Forelimb muscle (tissue), 1 donor: Measurements from ENCODE around the gene KRT82. TPM values are rescaled to one million over a fixed set of nuclear protein-coding genes. Genes with fewer than 3 reads are reported as not detected.

Experiments
- DNase-seq: peaks from one replicate; pipeline ENCODE4 v3.0.0-alpha.2; 2013; ENCODE audit warnings: low read depth
- polyA plus RNA-seq: library from polyadenylated mRNA; unstranded; fragments of 120-200 nt; gene quantifications from one replicate; pipeline ENCODE4 v1.2.1, GENCODE V29; 2013; ENCODE audit not compliant: insufficient read length

Gene KRT82
- polyA plus RNA-seq, 1 donor = not detected

DNA sequence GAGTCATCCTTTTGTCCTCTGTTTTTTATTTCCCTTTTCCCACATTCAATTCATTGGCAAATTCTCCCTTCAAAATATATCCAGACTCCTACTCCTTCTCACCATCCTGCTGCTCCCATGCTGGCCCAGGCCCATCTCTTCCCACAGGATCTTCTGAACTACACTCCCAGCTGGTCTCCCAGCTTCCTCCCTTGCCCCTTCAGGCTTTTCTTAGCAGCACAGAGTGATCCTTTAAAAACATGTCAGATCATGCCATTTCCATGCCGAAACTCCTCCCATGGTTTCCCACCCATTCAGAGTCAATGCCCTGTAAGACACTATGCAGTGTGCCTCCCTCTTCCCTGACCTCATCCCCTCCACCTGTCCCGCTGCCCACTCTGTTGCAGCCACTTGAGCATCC is 18.3 kb downstream of the KRT82 start:
- DNase-seq = no peak

DNA sequence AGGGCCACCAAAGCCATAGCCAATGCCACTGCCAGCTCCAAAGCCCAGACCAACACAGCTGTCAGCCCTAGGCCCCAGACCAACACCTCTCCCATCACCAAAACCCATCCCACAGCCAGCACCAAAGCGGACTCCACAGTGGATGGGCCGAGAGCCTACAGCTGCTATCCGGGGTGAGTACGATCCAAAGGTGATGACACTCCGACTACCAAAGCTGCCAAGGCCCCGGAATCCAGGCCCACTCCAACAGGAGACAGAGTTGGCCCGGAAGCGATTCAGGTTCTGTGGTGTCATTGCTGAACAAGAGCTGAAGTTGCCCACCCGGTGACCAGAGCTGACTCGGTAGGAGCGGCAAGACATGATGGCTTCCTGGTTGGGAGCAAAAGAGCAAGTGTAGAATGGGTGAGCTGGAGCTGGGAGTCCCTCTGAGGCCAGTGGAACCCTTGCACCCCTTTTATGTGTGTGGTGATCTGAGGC is 20.9 kb downstream of the KRT82 start, which contains the start of gene KRT84:
KRT84 (minus strand) TSS at position 427 of the 477 bp plus-strand sequence; CDS start at position 360, 67 bp downstream.
- DNase-seq = no peak

DNA sequence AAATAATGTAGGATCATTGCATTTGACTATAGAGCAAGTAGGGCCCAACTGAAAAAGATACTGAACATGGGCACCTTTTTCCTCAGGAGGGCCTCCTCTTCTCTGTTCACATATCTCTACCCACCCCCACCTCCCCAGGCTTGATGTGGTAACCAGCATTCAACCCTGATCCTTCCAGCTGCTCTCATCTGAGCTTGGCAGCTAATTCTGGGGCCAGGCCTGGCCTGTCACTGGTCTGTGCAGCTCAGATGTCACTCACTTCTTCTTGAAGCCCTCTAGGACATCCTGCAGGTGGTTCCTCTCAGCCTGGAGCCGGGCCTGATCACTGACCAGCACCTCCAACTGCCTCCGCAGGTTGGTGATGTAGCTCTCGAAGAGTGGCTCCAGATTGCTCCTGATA is 22.8 kb downstream of the KRT82 start:
- DNase-seq = no peak

DNA sequence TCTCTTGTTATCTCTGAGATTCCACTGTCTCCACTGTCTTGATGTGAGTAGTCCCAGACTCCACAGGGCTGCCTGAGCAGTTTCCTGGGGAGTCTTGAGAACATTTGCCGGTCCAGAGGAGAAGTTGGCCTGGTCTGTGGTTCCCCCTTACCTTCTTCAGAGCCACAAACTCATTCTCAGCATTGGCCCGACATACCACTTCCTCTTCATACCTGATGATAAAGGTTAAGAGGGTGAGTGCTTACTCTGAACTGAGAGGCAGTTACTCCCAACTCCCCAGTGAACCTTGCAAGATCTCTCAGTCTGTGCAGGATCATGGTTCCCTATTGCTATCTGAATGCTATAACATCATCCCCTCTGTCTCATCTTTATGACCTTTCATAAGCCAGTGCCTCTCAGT is 23.3 kb downstream of the KRT82 start:
- DNase-seq = no peak

DNA sequence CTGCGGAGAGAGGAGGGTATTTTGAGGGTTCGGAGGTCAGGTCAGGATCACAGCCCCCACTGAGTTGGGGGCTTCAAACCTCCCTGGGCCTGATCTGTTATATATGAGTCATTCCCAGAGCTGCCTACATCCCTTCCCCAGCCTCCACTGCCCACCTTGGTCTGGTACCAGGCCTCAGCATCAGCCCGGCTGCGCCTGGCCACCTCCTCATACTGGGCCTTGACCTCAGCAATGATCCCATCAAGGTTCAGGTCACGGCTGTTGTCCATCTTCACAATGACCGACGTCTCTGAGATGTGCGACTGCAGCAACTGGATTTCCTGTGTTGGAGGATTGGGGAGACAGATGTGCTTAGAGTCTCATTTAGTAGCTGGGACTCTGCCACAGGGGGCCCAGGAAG is 24.9 kb downstream of the KRT82 start:
- no peak for DNase-seq

DNA sequence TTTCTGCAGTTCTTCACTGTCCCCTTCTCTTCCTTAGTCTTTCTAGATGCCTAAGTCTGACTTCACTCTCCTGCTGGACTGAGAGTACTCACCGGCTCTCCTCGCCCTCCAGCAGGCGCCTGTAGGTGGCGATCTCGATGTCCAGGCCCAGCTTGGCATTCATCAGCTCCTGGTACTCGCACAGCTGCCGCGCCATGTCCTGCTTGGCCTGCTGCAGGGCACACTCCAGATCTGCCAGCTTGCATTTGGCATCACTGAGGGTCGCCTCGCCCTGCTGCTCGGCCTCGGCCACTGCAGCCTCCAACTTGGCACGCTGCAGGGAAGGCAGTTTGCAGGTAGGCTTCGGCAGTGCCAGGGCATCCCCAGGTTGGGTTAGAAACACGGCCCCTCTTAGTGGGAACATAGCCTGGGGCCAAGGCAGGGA is 25.9 kb downstream of the KRT82 start:
- DNase-seq = no peak

DNA sequence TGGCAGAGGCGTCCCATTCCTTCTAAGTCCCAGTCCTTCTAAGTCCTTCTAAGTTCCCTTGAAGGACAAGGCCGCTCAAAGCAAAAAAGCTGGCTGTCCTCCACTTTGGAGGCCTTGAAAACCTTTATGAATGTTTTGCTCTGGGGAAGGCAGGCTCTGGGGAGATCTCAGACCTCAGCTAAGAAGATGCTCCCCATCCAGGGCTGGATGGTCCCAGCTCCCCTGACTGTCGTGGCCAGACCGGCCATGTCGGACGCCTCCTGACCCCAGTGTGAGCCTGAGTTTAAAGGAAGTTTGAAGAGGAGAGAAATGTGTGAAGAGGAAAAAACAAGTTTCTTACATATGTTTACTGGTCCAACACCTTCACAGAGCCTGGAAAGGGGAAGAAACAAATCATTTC is 26.6 kb downstream of the KRT82 start:
- no peak for DNase-seq

DNA sequence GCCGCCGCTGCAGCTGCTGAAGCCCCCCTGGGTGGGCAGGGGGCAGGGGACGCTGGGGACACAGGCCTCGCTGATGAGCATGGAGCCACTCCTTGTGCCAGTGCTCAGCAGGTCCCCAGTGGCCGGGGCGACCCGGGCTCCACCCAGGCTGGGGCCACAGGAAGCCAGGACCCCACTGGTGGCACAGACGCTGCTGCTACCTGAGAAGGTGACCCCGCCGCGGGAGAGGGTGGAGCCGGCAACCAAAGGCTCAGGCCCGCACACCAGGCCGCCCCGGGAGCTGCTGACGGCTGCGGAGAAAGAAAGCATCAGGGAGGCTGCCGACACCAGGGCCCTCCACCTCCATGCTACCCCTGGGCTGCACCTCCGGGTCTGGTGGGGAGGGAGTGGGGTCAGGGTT is 28.0 kb downstream of the KRT82 start:
- DNase-seq = no peak

DNA sequence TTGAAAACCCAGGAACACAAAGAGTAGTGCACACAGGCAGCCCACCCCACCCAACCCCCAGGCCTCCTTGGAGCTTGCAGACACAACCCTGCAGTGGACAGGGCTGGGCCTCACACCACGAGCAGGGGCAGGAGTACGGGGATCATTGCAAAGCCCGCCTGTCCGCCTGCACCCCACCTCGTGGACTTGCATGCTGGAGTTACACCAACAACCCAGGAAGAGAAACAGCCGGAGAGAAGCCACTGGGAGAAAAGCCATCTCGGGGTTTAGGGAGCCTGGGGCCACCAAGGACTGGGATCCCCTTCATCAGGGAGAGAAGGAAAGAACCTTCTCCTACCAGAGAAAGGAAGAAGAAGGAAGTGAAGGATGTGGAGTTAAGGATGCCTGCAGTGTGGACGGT is 28.9 kb downstream of the KRT82 start:
- DNase-seq = no peak

DNA sequence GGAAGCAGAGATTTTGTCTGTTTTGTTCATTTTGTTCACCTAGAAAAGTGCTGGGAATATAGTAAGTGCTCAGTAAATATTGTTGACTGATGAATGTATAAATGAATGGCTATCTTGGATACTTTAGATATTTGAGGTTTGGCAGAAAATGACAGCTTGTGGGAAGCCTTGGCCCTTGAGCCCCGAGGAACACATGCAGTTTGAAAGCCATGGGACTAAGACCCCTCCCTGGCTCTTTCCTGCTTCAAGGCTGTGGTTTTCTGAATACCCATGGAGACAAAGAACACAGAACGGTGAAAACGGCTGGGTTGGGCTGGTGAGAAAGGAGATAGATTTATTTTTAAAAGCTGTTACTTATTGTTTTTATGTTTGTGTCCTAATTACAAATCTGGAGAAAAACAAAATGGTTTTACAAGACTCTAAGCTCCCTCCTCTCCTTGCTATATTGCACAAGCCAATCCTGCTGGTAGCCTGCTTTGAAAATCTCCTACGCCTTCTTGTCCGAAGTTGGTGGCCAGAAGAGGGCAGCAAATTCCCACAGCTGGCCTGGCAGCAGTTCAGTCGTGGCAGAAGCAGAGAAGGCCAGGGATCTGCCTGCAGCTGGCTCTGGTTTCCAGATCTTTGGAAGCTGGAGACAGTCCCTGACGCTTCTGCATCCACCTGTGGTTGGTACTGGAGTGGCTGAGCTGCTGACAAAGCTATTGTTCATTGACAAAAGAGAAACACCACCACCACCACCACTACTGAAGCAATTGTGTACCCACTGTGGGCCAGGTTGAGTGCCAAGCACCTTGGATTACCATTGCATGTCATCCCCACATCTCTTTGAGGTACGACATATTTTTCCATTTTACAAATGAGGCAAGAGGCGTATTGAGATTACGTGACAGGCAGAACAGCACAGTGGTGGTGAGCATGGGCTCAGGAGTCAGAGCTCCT is 33.6 kb downstream of the KRT82 start:
- no peak for DNase-seq

DNA sequence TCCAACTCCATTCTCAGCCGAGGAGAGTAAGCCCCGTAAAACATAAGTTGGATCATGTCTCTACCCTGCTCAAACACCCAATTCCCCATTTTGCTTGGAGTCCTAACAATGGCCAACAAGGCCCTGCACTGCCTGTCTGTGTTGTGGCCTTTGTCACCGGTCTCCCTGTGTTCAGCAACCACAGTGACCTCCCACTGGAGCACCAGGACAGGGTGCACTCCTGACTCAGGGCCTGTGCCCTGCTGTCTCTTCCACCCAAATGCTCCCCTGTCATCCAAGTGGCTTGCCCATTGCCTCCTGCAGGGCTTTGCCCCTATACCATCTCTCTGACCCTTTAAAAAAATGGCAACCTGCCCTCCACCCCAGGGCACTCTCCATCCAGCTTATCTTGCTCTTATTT is 34.4 kb downstream of the KRT82 start:
- DNase-seq = no peak

DNA sequence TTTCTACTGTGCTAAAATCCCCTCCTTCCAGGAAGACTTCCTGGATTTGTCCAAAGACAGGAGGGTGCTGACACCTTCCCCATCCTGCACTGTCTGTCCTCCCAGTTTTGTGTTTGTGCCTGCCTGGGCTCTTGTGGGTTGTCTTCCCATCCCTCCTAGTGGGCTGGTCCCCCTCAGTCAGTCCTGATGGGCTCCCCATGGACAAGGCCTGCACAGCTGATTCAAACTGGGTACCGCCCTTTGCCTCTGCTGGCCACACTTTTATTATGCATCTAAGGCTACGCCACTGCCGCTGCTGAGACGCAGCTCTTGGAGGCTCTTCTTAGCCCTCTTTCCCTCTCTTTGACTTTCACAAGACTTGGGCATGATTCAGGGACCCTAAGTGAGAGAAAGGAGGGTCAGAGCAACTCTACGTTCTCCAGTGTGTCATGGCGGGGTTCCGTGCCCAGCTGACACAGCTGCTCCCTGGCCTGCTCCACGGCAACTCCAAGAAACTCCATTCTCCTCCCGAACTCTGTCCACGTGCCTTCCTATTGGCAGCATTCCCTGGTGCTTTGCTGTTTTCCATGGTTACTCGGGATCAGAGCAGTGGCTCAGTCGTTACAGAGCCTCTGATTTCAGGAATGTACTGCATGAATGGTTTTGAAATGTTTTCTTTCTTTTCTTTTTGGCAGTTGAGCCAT is 35.1 kb downstream of the KRT82 start:
- DNase-seq = peak; percentile 82

DNA sequence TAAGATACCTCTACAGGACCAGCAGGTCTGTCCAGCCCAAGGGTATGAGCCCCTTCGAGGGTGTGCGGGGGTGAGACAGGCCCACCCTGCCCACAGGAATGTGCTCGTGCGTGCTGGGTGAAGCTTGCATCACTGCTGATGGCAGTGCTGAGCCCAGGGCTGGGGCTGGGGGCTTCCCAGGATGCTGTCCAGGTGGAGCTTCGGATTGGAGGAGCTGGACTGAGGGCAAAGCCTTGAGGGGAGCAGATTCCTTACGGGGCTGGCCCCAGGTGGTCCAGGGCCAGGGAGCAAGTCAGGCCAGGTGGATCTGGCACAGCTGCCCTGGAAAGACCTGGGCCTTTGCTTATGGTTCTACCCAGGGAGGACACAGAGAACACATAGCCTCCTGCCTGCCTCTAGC is 36.3 kb downstream of the KRT82 start:
- no peak for DNase-seq

DNA sequence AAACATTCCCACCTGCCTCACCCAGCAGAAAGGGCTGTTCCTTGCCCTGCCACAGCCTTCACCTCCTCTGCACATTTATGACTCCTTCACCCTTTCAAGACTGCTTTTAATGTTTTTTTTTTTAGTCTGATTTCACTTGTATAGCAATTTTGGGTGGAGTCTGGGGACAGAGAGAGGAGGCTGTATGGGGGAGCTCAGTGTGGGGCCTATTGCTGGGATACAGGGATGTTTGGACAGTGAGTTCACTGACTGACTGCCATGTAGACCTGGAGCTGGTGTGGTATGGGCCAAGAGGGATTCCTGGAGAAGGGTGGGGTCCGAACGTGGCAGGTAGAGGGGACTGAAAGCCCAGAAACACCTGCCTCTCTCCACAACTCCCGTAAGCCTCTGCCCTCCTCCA is 36.9 kb downstream of the KRT82 start:
- DNase-seq = no peak

DNA sequence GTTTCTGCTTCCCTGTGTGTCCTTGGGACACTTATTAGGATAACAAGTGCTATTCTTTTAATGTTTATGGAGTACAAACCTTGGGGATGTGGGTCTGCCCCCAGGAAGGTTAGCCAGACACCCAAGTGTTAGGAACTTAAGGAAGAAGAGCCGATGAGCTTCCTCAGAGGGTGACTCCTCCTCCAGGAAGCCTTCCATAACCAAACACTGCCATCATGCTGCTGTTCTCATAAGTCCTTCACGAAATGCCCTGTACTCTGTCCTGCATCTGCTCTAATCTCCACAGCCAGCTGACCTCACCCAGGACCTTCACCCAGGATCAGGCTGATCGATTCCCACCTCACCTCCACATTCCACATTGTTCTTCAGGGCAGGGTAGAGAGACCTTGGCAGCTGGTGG is 37.6 kb downstream of the KRT82 start:
- no peak for DNase-seq

DNA sequence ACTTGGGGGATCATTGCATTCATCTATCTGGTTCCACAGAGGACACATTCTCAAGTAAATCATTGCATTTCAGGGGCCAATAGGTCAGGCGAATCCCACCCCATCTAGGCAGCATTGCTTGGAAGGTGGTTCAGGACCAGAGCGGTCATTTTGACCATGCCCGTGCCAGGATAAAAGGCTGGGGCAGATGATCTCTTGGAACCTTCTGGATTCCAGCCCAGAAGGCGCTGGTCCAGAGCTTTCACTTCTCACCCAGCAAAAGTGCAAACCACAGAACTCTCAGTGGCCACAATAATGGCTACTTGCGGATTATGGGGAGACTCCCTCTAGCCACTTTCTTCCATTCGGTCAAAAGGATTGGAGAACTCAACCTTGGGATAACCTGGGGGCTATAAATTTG is 38.3 kb downstream of the KRT82 start:
- no peak for DNase-seq

DNA sequence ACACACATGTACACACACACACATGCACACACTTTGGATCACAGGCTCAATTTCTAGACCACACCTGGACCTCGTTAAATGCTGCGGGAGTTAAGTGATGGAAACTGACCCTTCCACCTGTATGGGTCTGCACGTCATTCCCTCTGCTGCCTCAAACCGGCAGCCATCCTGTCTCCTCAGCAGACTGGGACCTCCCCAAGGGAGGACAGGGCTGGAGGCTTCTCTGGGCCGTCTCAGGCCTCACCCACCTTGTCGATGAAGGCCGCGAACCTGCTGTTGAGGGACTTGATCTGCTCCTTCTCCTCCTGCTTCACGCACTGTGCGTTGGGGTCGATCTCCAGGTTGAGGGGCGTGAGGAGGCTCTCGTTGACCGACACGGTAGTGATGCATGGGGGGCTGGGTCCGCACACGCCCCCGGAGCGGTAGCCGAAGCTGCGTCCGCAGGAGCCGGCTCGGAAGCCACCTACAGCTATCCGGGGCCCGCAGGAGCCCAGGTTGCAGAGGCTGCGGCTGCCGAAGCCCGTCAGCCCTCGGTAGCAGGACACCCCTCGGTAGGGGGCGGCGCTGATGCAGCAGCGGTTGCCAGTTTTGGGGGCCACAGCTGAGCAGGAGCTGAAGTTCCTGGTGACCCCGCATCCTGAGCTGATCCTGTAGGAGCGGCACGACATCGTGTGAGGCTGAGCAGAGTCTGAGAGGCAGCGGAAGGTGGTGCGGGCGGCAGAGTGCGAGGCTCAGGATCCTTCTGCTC is 39.2 kb downstream of the KRT82 start, which contains the start of gene KRT85:
KRT85 (minus strand) TSS at position 744 of the 748 bp plus-strand sequence; CDS start at position 668, 76 bp downstream.
- no peak for DNase-seq

DNA sequence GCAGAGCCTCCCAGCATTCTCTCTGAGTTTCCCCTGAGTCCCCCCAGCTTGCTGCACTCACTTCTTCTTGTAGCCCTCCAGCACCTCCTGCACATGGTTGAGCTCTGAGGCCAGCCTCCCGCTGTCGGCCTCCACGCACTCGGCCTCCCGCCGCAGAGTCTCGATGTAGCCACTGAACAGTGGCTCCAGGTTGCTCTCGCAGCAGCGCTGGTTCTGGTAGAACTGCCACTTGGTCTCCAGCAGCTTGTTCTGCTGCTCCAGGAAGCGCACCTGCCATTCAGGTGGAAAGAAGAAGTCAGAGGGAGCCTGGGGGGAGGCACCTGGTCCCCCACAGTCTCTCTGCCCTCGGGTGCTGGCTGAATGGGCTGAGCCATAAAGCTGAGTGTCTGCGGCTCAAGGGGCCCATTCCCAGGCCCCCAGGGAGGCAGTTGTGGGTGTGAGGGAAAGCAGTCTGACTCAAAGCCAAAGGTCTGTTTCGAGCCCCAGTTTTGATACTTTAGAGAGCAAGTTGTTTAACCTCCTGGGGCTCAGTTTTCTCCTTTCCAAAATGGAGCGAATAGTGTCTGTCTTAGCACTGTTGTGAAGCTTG is 41.1 kb downstream of the KRT82 start:
- DNase-seq = no peak

DNA sequence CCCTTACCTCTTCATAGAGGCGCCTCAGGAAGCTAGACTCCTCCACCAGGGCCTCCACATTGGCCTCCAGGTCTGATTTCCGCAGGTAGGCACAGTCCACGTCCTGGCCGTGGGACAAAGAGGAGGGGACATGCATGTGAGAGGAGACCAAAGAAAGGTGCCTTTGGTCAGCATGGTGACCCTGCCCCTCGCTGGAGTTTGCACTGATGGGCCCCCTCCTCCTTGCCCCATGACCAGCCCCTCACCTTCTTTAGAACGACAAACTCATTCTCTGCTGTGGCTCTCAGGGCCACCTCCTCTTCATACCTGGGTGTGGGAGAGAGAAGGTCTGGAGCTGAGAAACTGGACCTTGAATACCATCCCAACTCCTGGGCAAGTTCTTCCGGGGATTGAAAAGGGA is 42.1 kb downstream of the KRT82 start:
- no peak for DNase-seq

DNA sequence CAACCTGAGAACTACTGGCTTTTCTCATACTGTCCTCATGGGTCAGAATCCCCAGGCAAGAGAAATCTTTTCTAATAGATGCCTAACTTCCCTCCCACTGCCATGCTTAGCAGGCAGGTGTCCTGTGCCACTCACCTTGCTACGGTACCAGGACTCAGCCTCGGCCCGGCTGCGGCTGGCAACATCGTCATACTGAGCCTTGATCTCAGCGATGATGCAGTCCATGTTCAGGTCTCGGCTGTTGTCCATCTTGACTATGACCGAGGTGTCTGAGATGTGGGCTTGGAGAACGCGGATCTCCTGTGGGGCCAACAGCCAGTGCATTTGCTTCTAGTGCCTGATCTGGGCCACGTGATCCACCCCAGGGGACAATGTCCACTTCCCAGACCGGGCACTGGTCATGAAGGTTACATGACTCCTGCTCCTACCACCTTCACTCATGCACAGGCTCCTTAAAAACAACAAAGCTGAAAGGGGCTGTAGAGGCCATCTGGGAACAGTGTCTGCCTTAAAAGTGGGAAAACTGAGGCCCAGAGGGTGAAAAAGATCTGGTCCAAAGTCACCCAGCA is 42.9 kb downstream of the KRT82 start:
- DNase-seq = no peak

DNA sequence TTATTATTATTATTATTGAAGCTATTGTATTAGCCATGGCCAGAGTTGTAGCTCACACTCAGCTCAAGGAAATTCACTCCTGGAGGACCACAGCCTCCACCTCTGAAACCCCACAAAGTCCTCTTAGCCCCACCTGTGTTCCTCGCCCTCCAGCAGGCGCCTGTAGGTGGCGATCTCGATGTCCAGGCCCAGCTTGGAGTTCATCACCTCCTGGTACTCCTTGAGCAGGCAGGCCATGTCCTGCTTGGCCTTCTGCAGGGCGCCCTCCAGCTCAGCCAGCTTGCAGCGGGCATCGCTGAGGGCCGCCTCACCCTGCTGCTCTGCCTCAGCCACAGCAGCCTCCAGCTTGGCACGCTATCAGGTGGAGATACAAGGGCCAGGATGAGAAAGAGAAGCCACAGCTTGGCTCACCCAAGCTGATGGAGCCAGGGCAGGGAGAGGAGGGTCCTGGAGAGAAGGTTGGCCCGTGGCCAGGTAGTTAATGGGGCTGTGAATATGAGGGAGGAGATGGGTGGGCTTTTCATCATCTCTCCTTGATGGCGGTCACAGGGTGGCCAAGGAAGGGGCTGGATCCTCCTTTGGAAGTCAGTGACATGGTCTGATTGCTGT is 43.9 kb downstream of the KRT82 start:
- DNase-seq = no peak
